ENCODE measurements around the gene SMCP. TPM values are rescaled to one million over a fixed set of nuclear protein-coding genes. Genes with fewer than 3 reads are reported as not detected.

SMCP gene
- total RNA-seq, 1 donor from 2014 or later = not detected

GRCh38 chr1:152869808-152870419, 8.2 kb upstream of the SMCP start:
- no peak overlapping the region for H3K27ac Mint-ChIP-seq (ENCODE audit: unreplicated experiment)
- peaks cover 1% of the 10 kb centered on the region for H3K4me1 Mint-ChIP-seq (ENCODE audit: unreplicated experiment)
- no peak for DNase-seq (ENCODE audit: extremely low spot score, unreplicated experiment)
- no peaks in the 10 kb centered on the region for H3K36me3 Mint-ChIP-seq (ENCODE audit: unreplicated experiment)
- peak; percentile 76 for TF ChIP-seq CTCF (IDR thresholded peaks at IDR 0.05)
- H3K27me3 Mint-ChIP-seq (ENCODE audit: unreplicated experiment) = peaks cover 5% of the 10 kb centered on the region
- H3K9me3 Mint-ChIP-seq (ENCODE audit: unreplicated experiment) = no peaks in the 10 kb centered on the region
- no peak overlapping the region for H3K4me3 Mint-ChIP-seq (ENCODE audit: unreplicated experiment)

- no peak overlapping the region for H3K27ac Mint-ChIP-seq (ENCODE audit: unreplicated experiment)
- TF ChIP-seq CTCF (IDR thresholded peaks at IDR 0.05) = peak; percentile 18
- H3K27me3 Mint-ChIP-seq (ENCODE audit: unreplicated experiment) = peaks cover 5% of the 10 kb centered on the region
- no peaks in the 10 kb centered on the region for H3K36me3 Mint-ChIP-seq (ENCODE audit: unreplicated experiment)
- no peaks in the 10 kb centered on the region for H3K9me3 Mint-ChIP-seq (ENCODE audit: unreplicated experiment)
- DNase-seq (ENCODE audit: extremely low spot score, unreplicated experiment) = no peak
- H3K4me1 Mint-ChIP-seq (ENCODE audit: unreplicated experiment) = peaks cover 1% of the 10 kb centered on the region
- no peak overlapping the region for H3K4me3 Mint-ChIP-seq (ENCODE audit: unreplicated experiment)
Measured at GRCh38 chr1:152870831-152871730, 7.0 kb upstream of the SMCP start.

GRCh38 chr1:152871731-152872126, 6.4 kb upstream of the SMCP start:
- Mint-ChIP-seq H3K36me3 (ENCODE audit: unreplicated experiment) (no peaks in the 10 kb centered on the region), H3K27me3 (ENCODE audit: unreplicated experiment) (peaks cover 5% of the 10 kb centered on the region)
- no peak for DNase-seq (ENCODE audit: extremely low spot score, unreplicated experiment)

GRCh38 chr1:152873495-152873894, 4.6 kb upstream of the SMCP start:
- no peak overlapping the region for H3K27ac Mint-ChIP-seq (ENCODE audit: unreplicated experiment)

More at GRCh38 chr1:152871731-152872126, 6.4 kb upstream of the SMCP start:
- TF ChIP-seq CTCF (IDR thresholded peaks at IDR 0.05) = no peak
- H3K4me3 Mint-ChIP-seq (ENCODE audit: unreplicated experiment) = no peak overlapping the region
- no peak overlapping the region for H3K27ac Mint-ChIP-seq (ENCODE audit: unreplicated experiment)
- H3K9me3 Mint-ChIP-seq (ENCODE audit: unreplicated experiment) = no peaks in the 10 kb centered on the region
- H3K4me1 Mint-ChIP-seq (ENCODE audit: unreplicated experiment) = peaks cover 1% of the 10 kb centered on the region

More at GRCh38 chr1:152873495-152873894, 4.6 kb upstream of the SMCP start:
- TF ChIP-seq CTCF (IDR thresholded peaks at IDR 0.05) = no peak
- Mint-ChIP-seq H3K36me3 (ENCODE audit: unreplicated experiment) (no peaks in the 10 kb centered on the region), H3K9me3 (ENCODE audit: unreplicated experiment) (no peaks in the 10 kb centered on the region), H3K4me1 (ENCODE audit: unreplicated experiment) (peaks cover 1% of the 10 kb centered on the region), H3K4me3 (ENCODE audit: unreplicated experiment) (no peak overlapping the region), H3K27me3 (ENCODE audit: unreplicated experiment) (peaks cover 5% of the 10 kb centered on the region)
- DNase-seq (ENCODE audit: extremely low spot score, unreplicated experiment) = no peak
